K562 treated with DMSO at 1 percent for 48 hours (cell line): ENCODE results near the gene GFPT1. TPM values are rescaled to one million over a fixed set of nuclear protein-coding genes. Genes with fewer than 3 reads are reported as not detected.

Experiments used
- total RNA-seq: library from RNA; unstranded; fragments of 300-600 nt; gene quantifications from 2 replicates; pipeline ENCODE4 v1.2.3, GENCODE V29; 2022; ENCODE audit warnings: low replicate concordance; ENCODE audit errors: extremely low read depth

GFPT1 gene
- total RNA-seq, result not detected in 2 replicates

DNA sequence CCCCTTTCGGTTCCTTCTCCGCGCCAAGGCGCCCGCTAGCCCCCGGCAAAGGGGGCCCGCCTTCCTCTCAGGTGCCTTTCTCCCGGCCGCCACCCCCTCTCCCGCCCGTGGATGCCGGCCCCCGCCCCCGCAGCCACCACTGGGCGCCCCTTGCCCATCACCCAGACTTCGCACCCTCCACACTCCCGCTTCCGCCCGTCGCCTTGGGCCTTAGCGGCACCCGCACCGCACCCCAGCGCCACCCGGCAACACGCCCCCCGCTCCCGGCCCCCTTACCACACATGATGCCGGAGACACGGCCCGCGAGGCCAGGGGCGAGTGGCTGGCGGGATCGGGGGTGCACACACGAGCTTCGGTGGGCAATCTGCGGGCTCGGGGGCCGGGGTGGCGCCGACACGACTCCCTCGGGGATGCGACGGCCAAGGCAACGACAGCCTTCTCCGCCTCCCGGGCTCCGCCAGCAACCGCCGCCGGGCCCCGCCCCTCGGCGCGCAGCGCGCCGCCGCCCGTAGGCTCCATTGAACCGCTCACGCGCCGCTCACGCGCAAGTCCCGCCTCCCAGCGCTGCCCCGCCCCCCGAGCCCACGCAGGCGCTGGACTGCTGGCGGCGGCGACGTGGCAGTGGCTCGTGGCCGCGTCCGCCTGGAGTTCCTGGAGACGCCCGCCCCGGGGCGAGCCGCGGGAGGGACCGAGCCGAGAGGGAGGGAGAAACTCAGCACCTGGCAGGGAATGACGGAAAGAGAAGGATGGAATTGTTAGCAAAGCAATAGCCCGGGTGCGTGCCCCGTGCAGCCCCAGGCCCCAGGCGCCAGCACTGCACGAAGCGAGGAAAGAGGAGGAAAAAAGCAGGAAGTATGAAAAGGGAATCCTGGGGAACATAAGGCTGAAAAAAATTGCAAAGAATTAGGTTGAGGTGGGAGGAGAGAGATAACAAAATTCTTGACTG lies at the start of gene GFPT1:
GFPT1 (minus strand) TSS at position 439 of the 946 bp plus-strand sequence; CDS start at position 283, 156 bp downstream.

Other genes with a start within 250 kb of the GFPT1 start
- gene NFU1, start 50.2 kb upstream of the GFPT1 start, total RNA-seq, result not detected in 2 replicates